Gastrocnemius medialis (tissue), 4 donors: ENCODE measurements around the gene NDUFS8. TPM values are rescaled to one million over a fixed set of nuclear protein-coding genes. Genes with fewer than 3 reads are reported as not detected.

ENCODE experiments used
- ATAC-seq, 2 donors: fragments of 150-250 bp; one replicate each; pipeline ENCODE4 v1.9.1; 2016
- DNase-seq, 2 donors: peaks; one replicate each; pipeline ENCODE4 v3.0.0-alpha.2; 2019
- H3K27ac ChIP-seq, 4 donors: fragments of 200-600 bp; sonication (generic); 1 replicate in 1 of 4; 2 replicates in 3 of 4; pipeline ENCODE4 v1.5.1; 2016 to 2018; ENCODE audit warnings: mild to moderate bottlenecking in 2 of 4, moderate library complexity in 1 of 4
- H3K27me3 ChIP-seq, 3 donors: fragments of 200-600 bp; sonication (generic) in 2 of 3; 1 replicate in 1 of 3; 2 replicates in 2 of 3; pipeline versions ENCODE4 v1.5.1 to v1.6.0; 2016 to 2019; ENCODE audit warnings: mild to moderate bottlenecking in 1 of 3, moderate library complexity in 1 of 3
- H3K36me3 ChIP-seq, 2 donors: fragments of 200-600 bp; sonication (generic) in 1 of 2; one replicate each; pipeline ENCODE4 v1.5.1; 2017 to 2018
- H3K4me1 ChIP-seq, 2 donors: fragments of 200-600 bp; sonication (generic) in 1 of 2; one replicate each; pipeline ENCODE4 v1.5.1; 2016 to 2017; ENCODE audit warnings: mild to moderate bottlenecking in 2 of 2
- H3K4me3 ChIP-seq, 4 donors: fragments of 200-600 bp; sonication (generic) in 3 of 4; 1 replicate in 1 of 4; 2 replicates in 3 of 4; pipeline ENCODE4 v1.5.1; 2016 to 2019; ENCODE audit warnings: mild to moderate bottlenecking in 2 of 4
- H3K9me3 ChIP-seq, 3 donors: fragments of 200-600 bp; sonication (generic) in 2 of 3; 1 replicate in 1 of 3; 2 replicates in 2 of 3; pipeline ENCODE4 v1.5.1; 2016 to 2019
- CTCF ChIP-seq, 5 experiments: fragments of 450-650 bp in 3 of 5; fragments of 200-600 bp in 2 of 5; sonication (generic) in 2 of 5; IDR thresholded peaks in 4 of 5; conservative IDR thresholded peaks in 1 of 5; 1 replicate in 4 of 5; 2 replicates in 1 of 5; pipeline ENCODE4 v1.5.1; 2016 to 2019; ENCODE audit warnings: antibody characterized with exemption in 5 of 5, mild to moderate bottlenecking in 3 of 5, moderate library complexity in 3 of 5
- POLR2A ChIP-seq, 2 donors: fragments of 450-650 bp; IDR thresholded peaks; one replicate each; pipeline ENCODE4 v1.6.1; 2017; ENCODE audit warnings: antibody characterized with exemption in 2 of 2, mild to moderate bottlenecking in 2 of 2, moderate library complexity in 2 of 2
- in situ Hi-C, 4 donors: fragments of 200-750 bp; cut with MboI; loops; one replicate each; pipeline versions ENCODE4 v1.15.0 to v1.8.0; 2017; ENCODE audit warnings: low sequenced_read_pairs in 4 of 4
- intact Hi-C: fragments of 100-400 bp; cut with DNase I; formaldehyde crosslinking; loops from one replicate; pipeline ENCODE4 v1.15.1; 2023; ENCODE audit warnings: low total_unique reads
- total RNA-seq, 4 donors: library from RNA; depleted of rRNA; stranded (reverse); fragments of >200 nt; gene quantifications; one replicate each; pipeline versions ENCODE4 v1.1.0 to v1.2.3, GENCODE V29; 2016

Gene NDUFS8
- total RNA-seq, 4 donors from 2014 or later, result 242 to 432 (median 307) TPM

GRCh38 chr11:68024508-68024907 lies 6.0 kb upstream of the NDUFS8 start:
- no peak for TF ChIP-seq POLR2A (IDR thresholded peaks at IDR 0.05)
- TF ChIP-seq CTCF (IDR thresholded peaks at IDR 0.05 in 4 of 5, conservative IDR thresholded peaks at IDR 0.05 in 1 of 5), result no peak

GRCh38 chr11:68025047-68025446 lies 5.4 kb upstream of the NDUFS8 start:
- DNase-seq (no peak), ATAC-seq (no peak)
- TF ChIP-seq POLR2A (IDR thresholded peaks at IDR 0.05) (no peak), CTCF (IDR thresholded peaks at IDR 0.05 in 4 of 5, conservative IDR thresholded peaks at IDR 0.05 in 1 of 5) (no peak)
- Histone ChIP-seq H3K27ac (no peak overlapping the region), H3K27me3 (no peaks in the 10 kb centered on the region), H3K36me3 (no peaks in the 10 kb centered on the region), H3K4me3 (no peak overlapping the region), H3K4me1 (peaks cover 6 to 7% of the 10 kb centered on the region in 2 donors), H3K9me3 (no peaks in the 10 kb centered on the region)
- intact Hi-C loops, result no loop called here
- in situ Hi-C loops, result no loop called here

More at GRCh38 chr11:68024508-68024907, 6.0 kb upstream of the NDUFS8 start:
- peaks cover 2 to 4% of the 10 kb centered on the region in 2 donors for H3K4me1 ChIP-seq
- intact Hi-C loops (no loop called here), in situ Hi-C loops (no loop called here)
- DNase-seq (no peak), ATAC-seq (no peak)
- H3K36me3 ChIP-seq, result no peaks in the 10 kb centered on the region
- H3K9me3 ChIP-seq, result no peaks in the 10 kb centered on the region
- no peak overlapping the region for H3K27ac ChIP-seq
- H3K27me3 ChIP-seq, result no peaks in the 10 kb centered on the region
- H3K4me3 ChIP-seq, result no peak overlapping the region

GRCh38 chr11:68026391-68027105 lies 3.9 kb upstream of the NDUFS8 start:
- H3K36me3 ChIP-seq, result no peaks in the 10 kb centered on the region
- TF ChIP-seq POLR2A (IDR thresholded peaks at IDR 0.05) (no peak), CTCF (IDR thresholded peaks at IDR 0.05 in 4 of 5, conservative IDR thresholded peaks at IDR 0.05 in 1 of 5) (no peak)
- H3K4me1 ChIP-seq, result peaks cover 10 to 12% of the 10 kb centered on the region in 2 donors
- no peak overlapping the region for H3K27ac ChIP-seq
- in situ Hi-C loops, result no loop called here
- H3K27me3 ChIP-seq, result no peaks in the 10 kb centered on the region
- DNase-seq (no peak), ATAC-seq (no peak)
- H3K4me3 ChIP-seq, result no peak overlapping the region
- no peaks in the 10 kb centered on the region for H3K9me3 ChIP-seq
- intact Hi-C loops, result no loop called here

GRCh38 chr11:68027667-68028066 lies 2.8 kb upstream of the NDUFS8 start:
- no peak overlapping the region for H3K4me3 ChIP-seq
- TF ChIP-seq POLR2A (IDR thresholded peaks at IDR 0.05) (no peak), CTCF (IDR thresholded peaks at IDR 0.05 in 4 of 5, conservative IDR thresholded peaks at IDR 0.05 in 1 of 5) (no peak)
- intact Hi-C loops (no loop called here), in situ Hi-C loops (no loop called here)
- no peaks in the 10 kb centered on the region for H3K27me3 ChIP-seq
- peaks cover 20 to 23% of the 10 kb centered on the region in 2 donors for H3K4me1 ChIP-seq
- ATAC-seq (no peak), DNase-seq (no peak)
- no peaks in the 10 kb centered on the region for H3K9me3 ChIP-seq
- H3K36me3 ChIP-seq, result no peaks in the 10 kb centered on the region
- no peak overlapping the region for H3K27ac ChIP-seq
